Naive thymus-derived CD8-positive, alpha-beta T cell (primary cell): ENCODE data around the gene MYOT. TPM values are rescaled to one million over a fixed set of nuclear protein-coding genes. Genes with fewer than 3 reads are reported as not detected.
"Not testable (repeated sequence)": the region's sequence is repeated elsewhere in the genome, so short reads cannot be mapped to it uniquely, and the experiment has no call there.

Experiments
- ATAC-seq, 2 donors: fragments of 150-1000 bp; cut with Tn5 transposase in 1 of 2; sonication (Bioruptor Pico), chemical (Tn5 transposase) in 1 of 2; 1 replicate in 1 of 2; 2 replicates in 1 of 2; pipeline ENCODE4 v1.10.0; 2021; ENCODE audit warnings: mild to moderate bottlenecking in 2 of 2, moderate library complexity in 2 of 2
- POLR2A ChIA-PET: fragments of 350-600 bp; sonication (Branson Sonifier 250); formaldehyde crosslinking; loops from one replicate; lab custom pipeline; 2021; ENCODE audit warnings: antibody characterized with exemption; lab: Charles Lee
- DNase-seq, 10 donors: peaks; one replicate each; pipeline versions ENCODE4 v3.0.0 to v3.0.0-alpha.2; 2020 to 2022
- H3K27ac Mint-ChIP-seq, 10 donors: one replicate each; pipeline ENCODE4 v1.8.0; 2020 to 2022; ENCODE audit warnings: mild to moderate bottlenecking in 10 of 10, mixed read lengths in 10 of 10, moderate library complexity in 4 of 10, inconsistent platforms in 1 of 10
- H3K27me3 Mint-ChIP-seq, 5 donors: one replicate each; pipeline ENCODE4 v1.8.0; 2021 to 2022; ENCODE audit warnings: mixed read lengths in 5 of 5
- H3K36me3 Mint-ChIP-seq, 3 donors: one replicate each; pipeline ENCODE4 v1.8.0; 2020 to 2022; ENCODE audit warnings: mixed read lengths in 3 of 3, mild to moderate bottlenecking in 2 of 3, inconsistent platforms in 1 of 3
- H3K4me1 Mint-ChIP-seq, 4 donors: one replicate each; pipeline ENCODE4 v1.8.0; 2021 to 2022; ENCODE audit warnings: mixed read lengths in 4 of 4
- H3K4me3 Mint-ChIP-seq, 10 donors: one replicate each; pipeline ENCODE4 v1.8.0; 2020 to 2022; ENCODE audit warnings: mild to moderate bottlenecking in 10 of 10, mixed read lengths in 10 of 10, moderate library complexity in 6 of 10, inconsistent platforms in 1 of 10
- H3K9me3 Mint-ChIP-seq, 9 donors: one replicate each; pipeline ENCODE4 v1.8.0; 2020 to 2022; ENCODE audit warnings: mixed read lengths in 9 of 9, mild to moderate bottlenecking in 3 of 9, inconsistent platforms in 1 of 9, moderate library complexity in 1 of 9
- polyA plus RNA-seq, 3 donors: library from polyadenylated mRNA; unstranded; fragments of 300-500 nt; fragmentation: Illumina TruSeq; gene quantifications; one replicate each; pipeline ENCODE4 v1.2.3, GENCODE V29; 2021
- total RNA-seq, 8 experiments: library from RNA in 2 of 8; stranded (reverse) in 2 of 8; gene quantifications; one replicate each; pipeline ENCODE4 v1.2.3 and lab custom pipeline; 2021 to 2026

Gene MYOT
- total and polyA plus RNA-seq, 5 experiments from 2014 or later: 0.17 TPM; not detected in 4

DNA sequence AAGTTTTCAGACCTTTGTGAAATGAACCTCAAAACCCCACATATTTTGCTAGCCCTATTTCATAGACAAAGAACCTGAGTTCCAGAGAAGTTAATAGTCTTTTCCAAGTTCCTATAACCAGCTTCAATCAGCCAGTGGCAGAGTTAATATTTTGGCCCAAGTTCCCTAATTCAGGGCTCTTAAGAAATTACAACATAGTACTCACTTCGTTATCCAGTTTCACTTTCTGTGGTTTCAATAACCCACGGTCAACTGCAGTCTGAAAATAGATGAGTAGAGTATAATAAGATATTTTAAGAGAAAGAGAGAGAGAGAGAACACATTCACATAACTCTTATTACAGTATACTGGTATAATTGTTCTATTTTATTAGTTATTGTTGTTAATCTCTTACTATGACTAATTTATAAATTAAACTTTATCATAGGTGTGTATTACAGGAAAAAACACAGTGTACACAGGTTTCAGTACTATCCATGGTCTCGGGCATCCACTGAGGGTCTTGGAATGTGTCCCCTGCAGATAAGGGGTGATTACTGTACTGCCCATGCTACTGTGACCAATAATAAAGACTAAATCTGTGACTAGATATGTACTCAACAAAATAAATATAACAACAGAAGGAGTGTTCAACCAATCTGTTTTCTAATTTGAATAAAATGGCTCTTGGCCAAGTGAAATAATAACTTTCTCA is 9.3 kb upstream of the MYOT start:
- Mint-ChIP-seq H3K27me3 (no peaks in the 10 kb centered on the region), H3K36me3 (peaks cover 0 to 4% (median 0%) of the 10 kb centered on the region in 3 donors), H3K9me3 (no peaks in the 10 kb centered on the region), H3K27ac (peak overlapping the region in 7 of 10 donors; percentile 36 to 58 (median 51)), H3K4me3 (peak overlapping the region; percentile 52 to 79 (median 72)), H3K4me1 (peaks cover 5 to 25% (median 18%) of the 10 kb centered on the region in 4 donors)
- DNase-seq (no peak), ATAC-seq (no peak)
- POLR2A ChIA-PET: no interaction called here

DNA sequence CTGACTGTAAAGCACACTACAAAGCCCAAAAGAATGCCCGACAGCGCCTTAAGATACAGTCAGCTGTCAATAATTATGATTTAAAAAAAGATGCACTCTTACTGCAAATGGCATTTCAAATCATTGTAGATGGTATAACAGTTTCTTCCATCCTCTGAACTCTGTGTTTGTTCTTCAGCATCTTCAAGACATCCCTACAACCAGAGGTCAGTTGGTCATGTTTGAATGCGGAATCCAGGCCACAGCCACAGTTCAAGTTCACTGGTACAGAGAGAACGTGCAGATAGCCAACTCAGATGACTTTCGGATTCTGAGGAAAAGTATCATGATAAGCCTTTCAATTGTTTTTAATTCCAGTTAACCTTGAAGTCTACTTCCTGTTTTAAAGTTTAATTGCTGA is 8.7 kb upstream of the MYOT start:
- no peak for ATAC-seq
- POLR2A ChIA-PET: no interaction called here
- Mint-ChIP-seq H3K27me3 (no peaks in the 10 kb centered on the region), H3K4me3 (no peak overlapping the region), H3K36me3 (peaks cover 0 to 3% (median 0%) of the 10 kb centered on the region in 3 donors), H3K27ac (no peak overlapping the region), H3K9me3 (no peaks in the 10 kb centered on the region), H3K4me1 (peaks cover 5 to 25% (median 18%) of the 10 kb centered on the region in 4 donors)
- no peak for DNase-seq

GRCh38 chr5:137862251-137862650 is 5.4 kb upstream of the MYOT start:
- H3K4me3 Mint-ChIP-seq: no peak overlapping the region
- no peaks in the 10 kb centered on the region for H3K36me3 Mint-ChIP-seq
- H3K27ac Mint-ChIP-seq: peak overlapping the region in 1 of 10 donors; percentile 1
- H3K27me3 Mint-ChIP-seq: no peaks in the 10 kb centered on the region
- DNase-seq: no peak
- H3K4me1 Mint-ChIP-seq: peaks cover 5 to 21% (median 17%) of the 10 kb centered on the region in 4 donors
- POLR2A ChIA-PET: no interaction called here
- ATAC-seq: no peak
- H3K9me3 Mint-ChIP-seq: no peaks in the 10 kb centered on the region

GRCh38 chr5:137863653-137864052 is 4.0 kb upstream of the MYOT start:
- H3K36me3 Mint-ChIP-seq, H3K9me3 Mint-ChIP-seq, DNase-seq, POLR2A ChIA-PET, H3K27me3 Mint-ChIP-seq, ATAC-seq, H3K4me3 Mint-ChIP-seq: not testable (repeated sequence)
- peak overlapping the region in 1 of 10 donors; percentile 15 for H3K27ac Mint-ChIP-seq
- H3K4me1 Mint-ChIP-seq: peaks cover 3 to 11% (median 7%) of the 10 kb centered on the region in 4 donors

DNA sequence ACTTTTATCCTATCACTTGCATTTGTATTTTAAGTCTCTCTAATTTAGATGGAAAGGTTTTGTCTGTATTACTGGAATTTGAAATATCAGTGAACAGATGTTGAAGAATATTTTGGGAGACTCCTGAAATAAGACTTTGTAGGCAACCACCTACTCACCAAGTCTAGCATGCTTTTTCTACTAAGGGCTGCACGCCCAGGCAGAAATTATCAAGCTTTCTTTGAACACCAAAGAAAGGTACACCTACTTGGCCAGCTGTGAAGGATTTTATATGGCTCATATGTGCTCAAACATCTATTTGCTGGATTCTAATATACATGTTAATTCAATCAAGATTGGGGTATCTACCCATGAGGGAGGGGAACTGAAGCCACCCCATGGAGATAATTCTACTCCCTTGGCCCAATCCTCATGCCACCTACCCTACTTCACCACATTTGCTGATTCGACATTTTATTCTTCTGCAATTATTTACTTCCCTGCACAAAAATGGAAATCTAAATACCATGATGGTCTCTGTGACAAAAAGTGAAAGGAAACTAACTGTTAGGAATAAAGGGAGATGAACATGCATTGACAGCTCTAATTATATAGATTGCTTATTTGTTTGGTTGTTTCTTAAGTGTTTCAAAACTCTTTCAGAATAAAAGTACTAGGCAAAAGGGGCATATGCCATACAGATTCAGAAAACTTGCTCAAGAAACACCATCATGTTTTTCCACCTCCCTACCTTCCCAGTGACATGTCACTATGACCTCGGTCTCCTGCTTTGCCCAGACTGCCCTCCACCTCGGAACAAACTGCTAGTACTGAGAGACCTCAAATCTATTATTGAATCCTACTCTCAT is 895 bp upstream of the MYOT start:
- H3K4me1 Mint-ChIP-seq: peaks cover 4 to 6% (median 5%) of the 10 kb centered on the region in 4 donors
- H3K36me3 Mint-ChIP-seq: peaks cover 0 to 3% (median 0%) of the 10 kb centered on the region in 3 donors
- H3K4me3 Mint-ChIP-seq: no peak overlapping the region
- H3K9me3 Mint-ChIP-seq: no peaks in the 10 kb centered on the region
- H3K27ac Mint-ChIP-seq: no peak overlapping the region
- no peak for ATAC-seq
- POLR2A ChIA-PET: interaction anchor here (0.7 kb wide), 1 partner anchor 22 kb away, joined by 3 read pairs; the partner anchor contains the start of gene PKD2L2
- H3K27me3 Mint-ChIP-seq: peaks cover 0 to 5% (median 0%) of the 10 kb centered on the region in 5 donors
- no peak for DNase-seq

DNA sequence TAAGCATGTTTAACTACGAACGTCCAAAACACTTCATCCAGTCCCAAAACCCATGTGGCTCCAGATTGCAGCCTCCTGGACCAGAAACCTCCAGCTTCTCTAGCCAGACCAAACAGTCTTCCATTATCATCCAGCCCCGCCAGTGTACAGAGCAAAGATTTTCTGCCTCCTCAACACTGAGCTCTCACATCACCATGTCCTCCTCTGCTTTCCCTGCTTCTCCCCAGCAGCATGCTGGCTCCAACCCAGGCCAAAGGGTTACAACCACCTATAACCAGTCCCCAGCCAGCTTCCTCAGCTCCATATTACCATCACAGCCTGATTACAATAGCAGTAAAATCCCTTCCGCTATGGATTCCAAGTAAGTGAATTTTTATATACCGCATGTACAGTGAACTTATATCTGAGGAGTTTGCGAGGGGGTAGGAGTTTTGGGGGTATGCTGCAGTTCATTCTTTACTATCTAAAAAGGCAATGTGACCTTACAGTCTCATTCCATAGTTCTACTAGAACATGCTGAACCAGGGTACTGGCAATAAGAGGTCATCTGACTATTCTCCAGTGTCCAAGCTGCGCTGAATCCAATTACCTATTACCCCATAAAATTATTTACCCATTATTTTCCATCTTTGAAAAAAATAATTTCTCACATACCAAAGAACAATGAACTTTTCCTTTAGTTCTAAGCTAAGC is 3.1 kb downstream of the MYOT start:
- DNase-seq (no peak), ATAC-seq (no peak)
- POLR2A ChIA-PET: interaction anchor here (0.7 kb wide), 1 partner anchor 19 kb away, joined by 3 read pairs; no protein-coding TSS in a partner anchor
- Mint-ChIP-seq H3K4me3 (no peak overlapping the region), H3K27me3 (peaks cover 0 to 5% (median 0%) of the 10 kb centered on the region in 5 donors), H3K36me3 (peaks cover 0 to 3% (median 0%) of the 10 kb centered on the region in 3 donors), H3K9me3 (no peaks in the 10 kb centered on the region), H3K27ac (no peak overlapping the region), H3K4me1 (peaks cover 0 to 5% (median 2%) of the 10 kb centered on the region in 4 donors)

- no peak for DNase-seq
- Mint-ChIP-seq H3K27ac (no peak overlapping the region), H3K9me3 (no peaks in the 10 kb centered on the region), H3K36me3 (peaks cover 0 to 3% (median 0%) of the 10 kb centered on the region in 3 donors), H3K27me3 (peaks cover 0 to 5% (median 0%) of the 10 kb centered on the region in 5 donors), H3K4me1 (peaks cover 0 to 5% (median 2%) of the 10 kb centered on the region in 4 donors), H3K4me3 (no peak overlapping the region)
- ATAC-seq: no peak
- POLR2A ChIA-PET: interaction anchor here (0.7 kb wide), 1 partner anchor 20 kb away, joined by 3 read pairs; no protein-coding TSS in a partner anchor
These were observed 3.9 kb downstream of the MYOT start for GRCh38 chr5:137871571-137871970.

- Mint-ChIP-seq H3K4me1 (peaks cover 0 to 5% (median 2%) of the 10 kb centered on the region in 4 donors), H3K9me3 (no peaks in the 10 kb centered on the region), H3K27ac (no peak overlapping the region), H3K4me3 (no peak overlapping the region), H3K27me3 (peaks cover 0 to 5% (median 0%) of the 10 kb centered on the region in 5 donors), H3K36me3 (peaks cover 0 to 3% (median 0%) of the 10 kb centered on the region in 3 donors)
- POLR2A ChIA-PET: no interaction called here
- no peak for ATAC-seq
- DNase-seq: no peak
These were observed 4.8 kb downstream of the MYOT start for GRCh38 chr5:137872466-137872865.

DNA sequence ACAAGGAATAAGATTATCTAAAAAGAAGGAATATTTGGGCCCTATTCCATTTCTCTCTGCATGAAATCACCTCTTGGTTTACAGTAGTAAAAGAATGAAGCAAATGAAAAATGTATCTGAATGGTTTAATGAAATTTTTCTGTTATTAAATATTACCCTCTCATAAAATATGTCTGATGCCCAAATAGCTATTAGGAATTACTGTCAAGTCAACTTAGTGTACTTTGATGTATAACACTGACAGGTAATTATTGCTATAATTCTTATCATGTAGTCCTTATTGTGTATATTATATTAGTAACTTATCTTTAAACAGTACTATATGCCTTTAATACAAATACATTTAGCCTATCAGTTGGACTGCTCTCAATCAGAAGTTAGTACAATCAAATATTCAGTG is 8.4 kb downstream of the MYOT start:
- Mint-ChIP-seq H3K36me3 (no peaks in the 10 kb centered on the region), H3K27me3 (no peaks in the 10 kb centered on the region), H3K4me3 (no peak overlapping the region)

DNA sequence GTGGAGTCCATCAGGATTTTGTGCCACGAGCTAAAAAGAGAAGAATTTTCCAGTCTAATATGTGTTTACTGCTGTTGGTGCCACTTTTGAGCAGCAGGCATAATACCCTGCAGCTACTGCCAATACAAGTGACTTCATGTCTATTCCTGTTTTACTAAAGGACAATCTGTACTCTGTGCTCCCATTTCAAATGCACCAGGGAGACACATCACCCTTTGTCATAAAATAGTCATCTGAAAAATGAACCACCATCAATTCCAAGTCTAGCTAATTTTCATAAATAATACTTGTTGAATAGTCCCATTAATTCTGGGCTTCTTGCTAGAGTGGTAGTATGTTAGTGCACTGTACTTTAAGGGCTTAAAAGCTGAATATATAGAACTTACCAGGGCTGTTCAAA is 12.7 kb downstream of the MYOT start:
- POLR2A ChIA-PET: interaction anchor here (1.3 kb wide), 1 partner anchor 9 kb away, joined by 5 read pairs; the partner anchor contains the start of gene PKD2L2
- Mint-ChIP-seq H3K27ac (no peak overlapping the region), H3K36me3 (peaks cover 0 to 10% (median 9%) of the 10 kb centered on the region in 3 donors), H3K4me3 (no peak overlapping the region), H3K27me3 (no peaks in the 10 kb centered on the region), H3K4me1 (peaks cover 0 to 4% (median 0%) of the 10 kb centered on the region in 4 donors), H3K9me3 (no peaks in the 10 kb centered on the region)
- DNase-seq (no peak), ATAC-seq (no peak)

More for the DNA sequence above, 8.4 kb downstream of the MYOT start:
- Mint-ChIP-seq H3K9me3 (no peaks in the 10 kb centered on the region), H3K4me1 (peaks cover 0 to 5% (median 2%) of the 10 kb centered on the region in 4 donors), H3K27ac (no peak overlapping the region)
- DNase-seq: no peak
- ATAC-seq: no peak
- POLR2A ChIA-PET: no interaction called here

GRCh38 chr5:137887831-137888230 is 20.2 kb downstream of the MYOT start:
- DNase-seq: peak in 1 of 10 donors; percentile 4
- H3K27me3 Mint-ChIP-seq: no peaks in the 10 kb centered on the region
- H3K4me1 Mint-ChIP-seq: peaks cover 5 to 34% (median 28%) of the 10 kb centered on the region in 4 donors
- H3K9me3 Mint-ChIP-seq: no peaks in the 10 kb centered on the region
- peak overlapping the region in 9 of 10 donors; percentile 17 to 94 (median 65) for H3K27ac Mint-ChIP-seq
- H3K4me3 Mint-ChIP-seq: peak overlapping the region; percentile 15 to 95 (median 87)
- no peaks in the 10 kb centered on the region for H3K36me3 Mint-ChIP-seq
- POLR2A ChIA-PET: interaction anchor here (1.4 kb wide), 1 partner anchor 34 kb away, joined by 5 read pairs; no protein-coding TSS in a partner anchor
- no peak for ATAC-seq

DNA sequence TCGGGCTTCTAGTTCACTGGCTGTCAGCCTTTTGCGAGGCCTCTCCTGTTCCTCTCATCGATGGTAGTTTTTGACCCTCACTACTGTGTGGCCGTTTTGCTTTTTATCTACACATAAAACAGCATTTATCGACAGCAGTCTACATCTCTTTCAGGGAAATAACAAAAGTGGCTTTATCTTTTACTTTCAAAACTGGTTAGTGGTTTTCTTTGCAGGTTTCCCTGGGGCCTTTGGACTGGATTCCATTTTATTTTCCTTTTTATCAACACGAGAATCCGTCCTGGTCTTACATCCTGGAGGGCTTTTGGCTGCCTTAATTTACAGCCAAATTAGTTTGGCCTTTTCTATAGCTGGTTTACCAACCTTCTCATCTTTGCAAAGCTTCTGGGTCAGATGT is 20.8 kb downstream of the MYOT start:
- Mint-ChIP-seq H3K4me1 (peaks cover 5 to 34% (median 28%) of the 10 kb centered on the region in 4 donors), H3K27ac (peak overlapping the region; percentile 89 to 98 (median 94)), H3K4me3 (peak overlapping the region; percentile 81 to 95 (median 89)), H3K9me3 (no peaks in the 10 kb centered on the region), H3K27me3 (peaks cover 0 to under 1% (median 0%) of the 10 kb centered on the region in 5 donors), H3K36me3 (no peaks in the 10 kb centered on the region)
- no peak for ATAC-seq
- DNase-seq: no peak
- POLR2A ChIA-PET: interaction anchor here (0.7 to 1.4 kb wide), 7 partner anchors 8 to 194 kb away, joined by 3 to 5 read pairs (median 3); partner anchors contain the start of gene MYOT
